GM12891 (cell line): Measurements from ENCODE around the gene NUDC.

ENCODE experiments used
- POLR2A ChIP-seq: IDR thresholded peaks from 2 replicates; pipeline ENCODE4 v1.6.1; 2011; ENCODE audit warnings: low read depth, low read length, control low read depth
- POLR2AphosphoS5 ChIP-seq: IDR thresholded peaks from 2 replicates; pipeline ENCODE4 v1.6.1; 2011; ENCODE audit warnings: low read depth, low read length, control low read depth
- SPI1 ChIP-seq: IDR thresholded peaks from 2 replicates; pipeline ENCODE4 v1.6.1; 2011; ENCODE audit warnings: low read depth, low read length, control low read depth
- TAF1 ChIP-seq: IDR thresholded peaks from 2 replicates; pipeline ENCODE4 v1.6.1; 2011; ENCODE audit warnings: low read depth, low read length, control low read depth

- no peak for TF ChIP-seq POLR2AphosphoS5
- TF ChIP-seq POLR2A = no peak
- TF ChIP-seq TAF1 = no peak
- no peak for TF ChIP-seq SPI1
These were observed 27.3 kb upstream of the NUDC start for GRCh38 chr1:26894263-26894662.
